GF-D8 (cell line): ENCODE data around the gene GRB2.
"Not testable (repeated sequence)": the region's sequence is repeated elsewhere in the genome, so short reads cannot be mapped to it uniquely, and the experiment has no call there.

Experiments
- DNase-seq: peaks from one replicate; lab custom pipeline; 2025; lab: John Stamatoyannopoulos, UW

GRB2 gene

GRCh38 chr17:75285123-75285522, 120.4 kb downstream of the GRB2 start:
- DNase-seq, result no peak

GRCh38 chr17:75280189-75280588, 125.3 kb downstream of the GRB2 start:
- DNase-seq, result not testable (repeated sequence)

GRCh38 chr17:75277664-75278071, 127.8 kb downstream of the GRB2 start:
- no peak for DNase-seq

GRCh38 chr17:75273977-75274708, 131.3 kb downstream of the GRB2 start:
- no peak for DNase-seq

GRCh38 chr17:75272848-75273184, 132.7 kb downstream of the GRB2 start:
- DNase-seq, result no peak

GRCh38 chr17:75271955-75272847, 133.3 kb downstream of the GRB2 start:
- no peak for DNase-seq

- peak; percentile 45 for DNase-seq
These were observed 134.1 kb downstream of the GRB2 start for GRCh38 chr17:75271233-75271954.

- no peak for DNase-seq
These were observed 134.6 kb downstream of the GRB2 start, which contains the start of gene MIF4GD for GRCh38 chr17:75270966-75271232. Gene MIF4GD (minus strand): TSS chr17:75271231. CDS start chr17:75270195, 1,036 bp downstream.

GRCh38 chr17:75270218-75270965, 135.1 kb downstream of the GRB2 start:
- DNase-seq, result peak; percentile 81

GRCh38 chr17:75269844-75270217, 135.6 kb downstream of the GRB2 start:
- no peak for DNase-seq
